Measurements from ENCODE around the gene EPHX1.

GRCh38 chr1:225771661-225772322 lies 38.1 kb upstream of the EPHX1 start:
- no peak for TF ChIP-seq CTCF (IDR thresholded peaks at IDR 0.05)
- TF ChIP-seq EP300 (IDR thresholded peaks at IDR 0.05), result no peak

Data from ovary (tissue), 3 donors.